ENCODE measurements around the gene WWC1. TPM values are rescaled to one million over a fixed set of nuclear protein-coding genes. Genes with fewer than 3 reads are reported as not detected.

WWC1 gene
- total RNA-seq, 3 donors from 2014 or later, result 14.7 to 37.0 (median 17.2) TPM

DNA sequence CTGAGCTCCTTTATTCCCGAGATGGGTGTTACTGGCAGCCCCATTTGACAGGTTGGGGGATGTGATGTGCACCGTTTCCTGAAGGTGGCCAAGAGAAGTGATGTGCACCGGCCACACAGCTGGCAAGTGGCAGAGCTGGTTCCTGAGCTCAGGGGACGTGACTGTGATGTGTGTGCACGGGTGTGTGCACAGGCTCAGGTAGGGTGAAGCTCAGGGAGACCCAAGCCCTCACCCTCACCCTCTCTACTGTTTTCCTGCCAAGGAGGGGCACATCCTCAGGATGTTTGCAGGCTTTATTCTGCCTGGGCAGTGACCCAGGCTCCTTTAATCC is 56.6 kb downstream of the WWC1 start:
- Histone ChIP-seq H3K4me1 (ENCODE audit: low read depth) (peaks cover 25% of the 10 kb centered on the region), H3K9me3 (no peaks in the 10 kb centered on the region), H3K36me3 (ENCODE audit: low read depth) (no peaks in the 10 kb centered on the region), H3K4me3 (no peak overlapping the region)
- intact Hi-C loops (cut with DNase I, micrococcal nuclease), result no loop called here
- TF ChIP-seq, protein P1, sequence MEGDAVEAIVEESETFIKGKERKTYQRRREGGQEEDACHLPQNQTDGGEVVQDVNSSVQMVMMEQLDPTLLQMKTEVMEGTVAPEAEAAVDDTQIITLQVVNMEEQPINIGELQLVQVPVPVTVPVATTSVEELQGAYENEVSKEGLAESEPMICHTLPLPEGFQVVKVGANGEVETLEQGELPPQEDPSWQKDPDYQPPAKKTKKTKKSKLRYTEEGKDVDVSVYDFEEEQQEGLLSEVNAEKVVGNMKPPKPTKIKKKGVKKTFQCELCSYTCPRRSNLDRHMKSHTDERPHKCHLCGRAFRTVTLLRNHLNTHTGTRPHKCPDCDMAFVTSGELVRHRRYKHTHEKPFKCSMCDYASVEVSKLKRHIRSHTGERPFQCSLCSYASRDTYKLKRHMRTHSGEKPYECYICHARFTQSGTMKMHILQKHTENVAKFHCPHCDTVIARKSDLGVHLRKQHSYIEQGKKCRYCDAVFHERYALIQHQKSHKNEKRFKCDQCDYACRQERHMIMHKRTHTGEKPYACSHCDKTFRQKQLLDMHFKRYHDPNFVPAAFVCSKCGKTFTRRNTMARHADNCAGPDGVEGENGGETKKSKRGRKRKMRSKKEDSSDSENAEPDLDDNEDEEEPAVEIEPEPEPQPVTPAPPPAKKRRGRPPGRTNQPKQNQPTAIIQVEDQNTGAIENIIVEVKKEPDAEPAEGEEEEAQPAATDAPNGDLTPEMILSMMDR (IDR thresholded peaks at IDR 0.05), result no peak
- ATAC-seq, result peak; percentile 59
- DNase-seq, result peak in 2 of 3 donors; percentile 56 to 62

DNA sequence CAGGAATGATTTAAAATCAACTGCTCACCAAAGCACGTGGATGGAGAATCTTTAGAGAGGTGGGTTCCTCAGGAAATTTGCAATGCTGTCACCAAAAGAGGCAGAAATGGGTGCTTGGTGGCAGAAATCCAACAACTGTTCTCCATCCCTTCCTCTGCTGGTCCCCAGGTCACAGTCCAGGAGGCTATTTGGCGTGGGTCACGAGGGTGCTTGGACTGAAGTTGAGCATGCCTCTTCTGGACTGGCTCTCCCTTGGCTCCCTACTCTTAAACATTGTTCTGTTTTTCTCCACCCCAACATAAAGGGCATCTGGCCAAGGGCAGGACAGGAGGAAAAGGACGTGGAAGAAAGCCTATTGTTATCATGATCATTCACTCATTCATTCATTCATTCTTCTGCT is 58.9 kb downstream of the WWC1 start:
- ATAC-seq (no peak), DNase-seq (no peak)
- peaks cover 18% of the 10 kb centered on the region for H3K4me1 ChIP-seq (ENCODE audit: low read depth)
- no peak overlapping the region for H3K4me3 ChIP-seq
- TF ChIP-seq, protein P1 (IDR thresholded peaks at IDR 0.05), result no peak
- H3K36me3 ChIP-seq (ENCODE audit: low read depth), result no peaks in the 10 kb centered on the region
- intact Hi-C loops (cut with DNase I, micrococcal nuclease), result no loop called here
- H3K9me3 ChIP-seq, result no peaks in the 10 kb centered on the region

DNA sequence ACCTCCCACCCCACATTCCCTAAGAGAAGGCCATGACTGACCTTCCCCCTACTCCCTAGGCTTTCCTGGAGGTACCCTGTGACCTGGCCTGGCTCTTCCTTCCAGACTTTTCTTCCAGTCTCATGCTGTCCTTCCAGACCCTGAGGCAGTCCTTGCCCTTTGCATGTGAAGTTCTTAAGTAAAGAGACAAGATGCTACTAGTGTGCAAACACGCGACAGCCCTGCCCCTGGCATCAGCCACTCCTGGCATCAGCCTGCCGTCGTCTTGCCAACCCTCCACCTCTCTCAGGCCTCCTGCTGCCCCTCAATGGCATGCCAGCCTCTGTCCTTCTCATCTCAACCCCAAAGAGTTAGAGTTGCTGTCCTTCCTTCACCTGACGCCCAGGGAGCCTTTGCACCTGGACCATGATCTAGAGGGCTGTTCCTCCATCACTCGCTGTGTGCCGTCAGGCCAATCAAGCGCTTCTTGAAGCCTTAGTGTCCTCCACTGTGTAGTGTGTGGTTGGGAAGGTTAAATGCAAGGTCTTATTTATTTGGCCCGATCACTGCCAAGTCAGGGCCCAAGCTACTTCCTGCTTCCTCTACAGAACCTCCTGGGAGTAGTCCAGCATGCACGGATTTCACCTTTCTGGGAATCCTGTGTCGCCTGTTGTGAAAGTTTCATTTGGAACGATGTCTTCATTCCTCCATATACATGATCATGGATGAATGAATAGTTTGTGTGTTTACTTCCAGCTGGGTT is 61.9 kb downstream of the WWC1 start:
- Histone ChIP-seq H3K4me3 (no peak overlapping the region), H3K9me3 (no peaks in the 10 kb centered on the region), H3K36me3 (ENCODE audit: low read depth) (no peaks in the 10 kb centered on the region), H3K4me1 (ENCODE audit: low read depth) (peaks cover 6% of the 10 kb centered on the region)
- ATAC-seq, result peak; percentile 91
- peak in 1 of 3 donors; percentile 51 for DNase-seq
- TF ChIP-seq, protein P1 (IDR thresholded peaks at IDR 0.05), result no peak
- intact Hi-C loops (cut with DNase I, micrococcal nuclease), result no loop called here

DNA sequence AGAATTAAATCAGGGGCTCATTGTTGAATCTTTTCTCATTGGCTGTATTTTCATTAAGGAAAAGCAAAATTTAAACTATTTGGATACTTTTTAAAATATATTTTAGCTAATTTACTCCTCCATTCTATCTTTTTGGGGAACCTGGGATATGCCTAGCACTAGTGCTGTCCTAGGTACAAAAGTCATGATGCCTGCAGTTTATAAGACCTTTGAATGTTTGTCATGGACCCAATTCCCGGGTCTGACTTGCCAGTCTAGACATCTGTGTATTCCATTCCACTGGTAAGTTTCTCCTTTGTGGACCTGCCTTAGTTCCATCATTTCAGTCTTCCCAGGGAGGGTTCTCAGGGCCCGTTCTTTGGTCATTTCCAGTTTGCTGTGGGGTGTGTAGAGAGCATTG is 63.0 kb downstream of the WWC1 start:
- H3K4me1 ChIP-seq (ENCODE audit: low read depth), result no peaks in the 10 kb centered on the region
- no peaks in the 10 kb centered on the region for H3K36me3 ChIP-seq (ENCODE audit: low read depth)
- intact Hi-C loops (cut with DNase I, micrococcal nuclease), result no loop called here
- DNase-seq (no peak), ATAC-seq (no peak)
- TF ChIP-seq, protein P1 (IDR thresholded peaks at IDR 0.05), result no peak
- no peak overlapping the region for H3K4me3 ChIP-seq
- H3K9me3 ChIP-seq, result no peaks in the 10 kb centered on the region

DNA sequence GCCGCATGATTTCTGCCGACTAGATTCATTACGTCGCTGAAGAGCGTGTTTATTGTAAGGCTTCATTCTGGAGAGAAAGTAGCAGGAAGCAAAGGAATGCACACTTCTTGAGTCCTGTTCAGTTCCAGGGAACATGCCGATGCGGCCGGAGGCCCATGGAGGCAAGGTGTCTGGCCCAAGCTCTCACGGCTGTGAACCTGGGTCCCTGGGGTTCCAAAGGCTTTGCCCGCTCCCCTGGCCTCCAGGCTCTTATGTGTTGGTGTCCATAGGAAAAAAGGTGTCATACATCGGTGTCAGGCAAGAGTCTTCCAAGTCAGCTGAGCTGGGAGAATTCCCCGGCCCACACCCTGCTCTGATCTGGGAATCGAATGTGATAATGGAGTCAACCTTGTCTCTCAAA is 64.7 kb downstream of the WWC1 start:
- Histone ChIP-seq H3K9me3 (no peaks in the 10 kb centered on the region), H3K4me3 (no peak overlapping the region), H3K4me1 (ENCODE audit: low read depth) (no peaks in the 10 kb centered on the region), H3K36me3 (ENCODE audit: low read depth) (no peaks in the 10 kb centered on the region)
- no peak for ATAC-seq
- intact Hi-C loops (cut with DNase I, micrococcal nuclease), result no loop called here
- TF ChIP-seq, protein P1 (IDR thresholded peaks at IDR 0.05), result no peak
- DNase-seq, result no peak

DNA sequence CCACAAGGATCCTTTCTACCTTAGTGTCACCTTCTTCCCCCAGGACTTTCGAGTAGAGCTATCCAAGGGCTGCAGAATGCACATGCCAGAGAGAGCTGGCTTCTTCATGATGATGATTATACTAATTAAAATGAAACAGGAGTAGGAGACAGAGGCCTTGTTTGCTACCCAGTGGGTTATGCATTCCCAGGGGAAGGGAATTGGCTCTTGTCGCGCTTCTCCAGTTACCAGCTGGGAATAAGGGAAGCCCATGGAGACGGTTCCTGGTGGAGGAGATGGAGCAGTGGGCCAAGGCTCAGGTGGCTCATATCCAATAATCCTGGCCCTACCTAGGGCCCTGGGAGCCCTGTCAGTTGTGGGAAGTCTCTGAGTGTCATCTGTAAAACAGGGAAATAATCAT is 65.1 kb downstream of the WWC1 start:
- ATAC-seq, result no peak

More for the DNA sequence above, 65.1 kb downstream of the WWC1 start:
- intact Hi-C loops (cut with DNase I, micrococcal nuclease), result no loop called here
- no peaks in the 10 kb centered on the region for H3K36me3 ChIP-seq (ENCODE audit: low read depth)
- no peak overlapping the region for H3K4me3 ChIP-seq
- H3K9me3 ChIP-seq, result no peaks in the 10 kb centered on the region
- TF ChIP-seq, protein P1 (IDR thresholded peaks at IDR 0.05), result no peak
- H3K4me1 ChIP-seq (ENCODE audit: low read depth), result peaks cover under 1% of the 10 kb centered on the region
- no peak for DNase-seq
